ENCODE data around the gene PDCD10.
A peak's percentile ranks its signal among the peaks of the same experiment; 100 is the strongest.

PDCD10 gene

DNA sequence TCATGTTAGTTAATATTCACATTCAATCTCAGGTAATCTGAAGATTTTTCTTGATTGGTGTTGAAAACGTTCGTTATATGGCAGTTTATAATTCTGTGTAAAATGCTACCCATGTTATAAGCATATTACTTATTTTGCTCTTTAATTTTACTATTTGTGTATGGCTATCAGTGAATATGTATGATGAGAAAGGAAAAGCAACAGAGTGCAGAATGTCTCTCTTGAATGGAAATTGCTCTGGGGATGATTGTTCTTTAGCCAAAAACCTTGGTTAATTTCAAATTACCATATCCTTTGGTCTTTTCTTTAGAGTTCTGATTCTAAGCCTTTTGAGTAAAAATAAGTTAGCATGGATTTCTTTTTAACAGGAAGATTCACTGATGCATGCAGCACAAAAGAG lies 3.3 kb upstream of the PDCD10 start:
- in situ Hi-C loops (cut with HindIII; ENCODE audit: low pct_ligation_motif_present, low sequenced_read_pairs), result no loop called here
- TF ChIP-seq, protein P1, sequence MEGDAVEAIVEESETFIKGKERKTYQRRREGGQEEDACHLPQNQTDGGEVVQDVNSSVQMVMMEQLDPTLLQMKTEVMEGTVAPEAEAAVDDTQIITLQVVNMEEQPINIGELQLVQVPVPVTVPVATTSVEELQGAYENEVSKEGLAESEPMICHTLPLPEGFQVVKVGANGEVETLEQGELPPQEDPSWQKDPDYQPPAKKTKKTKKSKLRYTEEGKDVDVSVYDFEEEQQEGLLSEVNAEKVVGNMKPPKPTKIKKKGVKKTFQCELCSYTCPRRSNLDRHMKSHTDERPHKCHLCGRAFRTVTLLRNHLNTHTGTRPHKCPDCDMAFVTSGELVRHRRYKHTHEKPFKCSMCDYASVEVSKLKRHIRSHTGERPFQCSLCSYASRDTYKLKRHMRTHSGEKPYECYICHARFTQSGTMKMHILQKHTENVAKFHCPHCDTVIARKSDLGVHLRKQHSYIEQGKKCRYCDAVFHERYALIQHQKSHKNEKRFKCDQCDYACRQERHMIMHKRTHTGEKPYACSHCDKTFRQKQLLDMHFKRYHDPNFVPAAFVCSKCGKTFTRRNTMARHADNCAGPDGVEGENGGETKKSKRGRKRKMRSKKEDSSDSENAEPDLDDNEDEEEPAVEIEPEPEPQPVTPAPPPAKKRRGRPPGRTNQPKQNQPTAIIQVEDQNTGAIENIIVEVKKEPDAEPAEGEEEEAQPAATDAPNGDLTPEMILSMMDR (IDR thresholded peaks at IDR 0.05; ENCODE audit: low read depth, low read length, missing control alignments), result no peak

DNA sequence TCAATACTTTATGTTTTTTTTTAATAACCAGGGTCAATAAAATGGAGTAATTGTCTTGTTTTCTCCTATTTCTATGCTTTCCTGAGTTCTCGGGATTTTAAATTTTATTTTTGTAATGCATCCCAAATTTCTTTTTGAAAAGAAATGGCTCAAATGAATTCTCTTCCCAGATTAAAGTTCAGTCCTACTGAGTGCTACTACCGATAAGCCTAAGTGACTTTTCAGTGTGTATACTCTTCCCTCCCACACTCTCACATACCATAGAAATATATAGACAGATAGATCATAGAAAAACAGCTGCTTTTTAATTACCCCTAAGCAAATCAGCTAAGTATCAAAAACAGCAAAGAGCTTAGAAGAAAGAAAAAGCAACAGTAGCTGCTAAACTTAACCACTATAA lies 2.3 kb upstream of the PDCD10 start:
- no peak overlapping the region for H3K27ac ChIP-seq
- DNase-seq, result no peak
- H3K27me3 ChIP-seq (replicated peaks), result no peaks in the 10 kb centered on the region
- H3K4me3 ChIP-seq (ENCODE audit: low read depth, low read length), result no peak overlapping the region
- in situ Hi-C loops (cut with HindIII; ENCODE audit: low pct_ligation_motif_present, low sequenced_read_pairs), result no loop called here
- no peaks in the 10 kb centered on the region for H3K36me3 ChIP-seq (replicated peaks)
- TF ChIP-seq, protein P1 (IDR thresholded peaks at IDR 0.05; ENCODE audit: low read depth, low read length, missing control alignments), result no peak

More for the DNA sequence above, 3.3 kb upstream of the PDCD10 start:
- Histone ChIP-seq H3K27ac (no peak overlapping the region), H3K36me3 (replicated peaks) (no peaks in the 10 kb centered on the region), H3K27me3 (replicated peaks) (no peaks in the 10 kb centered on the region), H3K4me3 (ENCODE audit: low read depth, low read length) (no peak overlapping the region)
- DNase-seq, result no peak

DNA sequence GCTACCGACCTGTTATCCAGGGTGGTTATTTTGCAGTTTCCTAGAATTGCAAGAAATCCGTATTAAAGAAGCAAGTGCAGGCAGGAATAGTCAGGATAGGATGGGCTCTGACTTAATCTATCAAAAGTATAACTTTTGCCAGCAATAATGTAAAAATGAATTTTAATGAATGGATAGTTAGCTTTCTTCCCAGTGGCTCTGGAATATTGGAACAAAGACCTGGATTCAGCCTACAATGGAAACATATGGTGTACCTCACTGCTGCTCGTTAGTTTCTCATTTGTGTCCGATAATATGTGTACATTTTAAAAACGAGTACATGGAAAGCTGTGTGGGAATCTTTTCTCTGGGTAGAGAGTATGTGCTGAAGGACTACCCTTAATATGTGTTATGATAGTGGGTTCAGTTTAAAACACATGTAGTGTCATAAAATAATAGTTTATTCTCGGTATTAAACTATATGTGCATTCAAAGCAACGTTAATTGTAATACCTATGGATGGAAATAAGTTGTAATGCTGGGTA lies 1.6 kb upstream of the PDCD10 start:
- in situ Hi-C loops (cut with HindIII; ENCODE audit: low pct_ligation_motif_present, low sequenced_read_pairs), result no loop called here
- H3K36me3 ChIP-seq (replicated peaks), result no peaks in the 10 kb centered on the region
- no peak for DNase-seq
- TF ChIP-seq, protein P1 (IDR thresholded peaks at IDR 0.05; ENCODE audit: low read depth, low read length, missing control alignments), result no peak
- H3K27me3 ChIP-seq (replicated peaks), result no peaks in the 10 kb centered on the region
- H3K4me3 ChIP-seq (ENCODE audit: low read depth, low read length), result peak overlapping the region; percentile 93
- H3K27ac ChIP-seq, result no peak overlapping the region

DNA sequence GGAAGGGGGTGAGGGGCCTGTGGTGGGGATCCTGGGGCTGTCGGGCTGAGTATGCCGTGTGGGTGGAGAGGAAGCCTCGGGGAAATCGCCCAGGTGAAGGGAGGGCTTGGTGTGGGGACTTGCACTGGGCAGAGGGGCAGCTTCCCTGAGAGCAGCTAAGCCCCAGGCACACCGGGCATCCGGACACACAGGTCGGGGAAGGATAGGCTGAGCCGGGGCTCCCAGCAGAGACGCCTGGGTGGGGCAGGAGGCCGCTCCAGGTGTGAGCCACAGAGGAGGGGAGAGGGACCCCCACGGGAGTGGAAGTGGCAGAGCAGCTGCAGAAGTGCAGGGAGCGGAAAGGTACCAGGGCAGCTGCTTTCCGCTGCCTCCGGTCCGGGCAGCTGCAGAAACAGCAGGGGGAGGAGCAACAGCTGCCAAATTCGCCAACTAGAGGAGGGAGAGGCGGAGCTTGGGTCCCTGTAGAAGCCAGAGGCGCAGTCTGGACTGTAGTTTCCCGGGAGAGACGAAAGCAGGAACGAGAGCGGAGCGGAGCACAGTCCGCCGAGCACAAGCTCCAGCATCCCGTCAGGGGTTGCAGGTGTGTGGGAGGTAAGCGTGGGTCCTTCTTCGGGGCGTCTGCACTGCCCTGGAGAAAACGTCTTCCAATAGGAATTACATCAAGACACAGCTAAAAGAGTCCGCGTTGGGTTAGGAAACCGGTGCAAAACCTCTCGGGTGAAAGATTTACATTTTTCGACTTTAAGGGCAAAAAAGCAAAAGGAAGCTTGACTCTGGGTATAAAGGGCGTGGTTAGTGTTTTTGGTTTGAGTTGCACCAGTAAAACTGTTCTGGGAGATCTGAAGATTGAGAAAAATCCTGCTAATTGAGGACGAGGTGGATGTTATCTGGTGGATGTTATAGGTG lies 794 bp upstream of the PDCD10 start, which contains the start of gene SERPINI1:
Gene SERPINI1, plus strand, starts transcription at position 489 of the 906 bp plus-strand sequence. CDS start 53,408 bp downstream, outside the sequence.
- peak within 1 kb of the TSS; percentile 63 for H3K27ac ChIP-seq
- H3K36me3 ChIP-seq (replicated peaks), result no peaks in the 10 kb centered on the region
- peak; percentile 91 for DNase-seq
- no peaks in the 10 kb centered on the region for H3K27me3 ChIP-seq (replicated peaks)
- TF ChIP-seq, protein P1 (IDR thresholded peaks at IDR 0.05; ENCODE audit: low read depth, low read length, missing control alignments), result no peak
- peak within 1 kb of the TSS; percentile 93 for H3K4me3 ChIP-seq (ENCODE audit: low read depth, low read length)
- in situ Hi-C loops (cut with HindIII; ENCODE audit: low pct_ligation_motif_present, low sequenced_read_pairs), result no loop called here

DNA sequence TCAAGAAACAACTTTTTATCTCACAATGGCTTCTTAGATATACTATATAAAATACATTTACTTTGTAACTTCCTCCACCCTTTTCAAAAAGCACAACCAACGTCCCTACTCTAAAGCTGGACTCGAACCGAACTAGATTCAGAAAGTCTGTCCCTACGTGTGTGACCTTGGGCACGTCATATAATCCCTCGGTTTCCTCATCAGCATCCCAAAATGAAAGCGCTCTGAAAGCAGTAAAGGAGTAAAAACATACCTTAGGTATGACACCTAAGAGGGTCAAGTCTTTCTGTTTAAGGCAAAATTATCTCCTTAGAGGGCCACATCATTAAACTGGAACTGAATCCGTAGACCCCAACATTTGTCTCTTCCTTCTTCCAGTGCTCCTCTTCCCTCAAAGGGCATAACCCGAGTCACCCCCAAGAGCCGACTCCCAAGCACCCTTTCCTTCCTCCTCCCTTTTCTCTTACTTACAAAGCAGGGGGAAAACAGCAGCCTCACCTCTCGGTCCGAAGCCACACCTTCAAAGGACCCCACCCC lies 663 bp downstream of the PDCD10 start:
- TF ChIP-seq, protein P1 (IDR thresholded peaks at IDR 0.05; ENCODE audit: low read depth, low read length, missing control alignments), result no peak
- peak overlapping the region; percentile 63 for H3K27ac ChIP-seq
- H3K4me3 ChIP-seq (ENCODE audit: low read depth, low read length), result peak overlapping the region; percentile 93
- no peaks in the 10 kb centered on the region for H3K27me3 ChIP-seq (replicated peaks)
- in situ Hi-C loops (cut with HindIII; ENCODE audit: low pct_ligation_motif_present, low sequenced_read_pairs), result no loop called here
- H3K36me3 ChIP-seq (replicated peaks), result no peaks in the 10 kb centered on the region
- DNase-seq, result no peak

All from brain microvascular endothelial cell (primary cell).